ENCODE data around the gene PPP1R7. TPM values are rescaled to one million over a fixed set of nuclear protein-coding genes. Genes with fewer than 3 reads are reported as not detected.

The PPP1R7 gene
- total RNA-seq, 1 experiment from 2014 or later = 49.1 TPM

- peaks cover 7% of the 10 kb centered on the region for H3K4me1 Mint-ChIP-seq
- H3K27ac Mint-ChIP-seq = peak overlapping the region; percentile 64
- ATAC-seq (peak; percentile 32), DNase-seq (ENCODE audit: low spot score) (no peak)
- ChIA-PET POLR2A (interaction anchor here (0.5 kb wide), 1 partner anchor 17 kb away, joined by 5 read pairs; no protein-coding TSS in a partner anchor), CTCF (interaction anchor here (1.3 to 1.9 kb wide), 2 partner anchors 44 to 373 kb away, joined by 3 to 4 read pairs; no protein-coding TSS in a partner anchor)
- peak; percentile 46; the same call in 1 of the 2 replicates for TF ChIP-seq GABPB1 (CRISPR knock-in tag; IDR thresholded peaks at IDR 0.05)
- no peak for TF ChIP-seq NFE2L1 (CRISPR knock-in tag; IDR thresholded peaks at IDR 0.05)
- TF ChIP-seq ATF2 (CRISPR knock-in tag; IDR thresholded peaks at IDR 0.05; ENCODE audit: borderline replicate concordance, low read depth) = no peak
- no peak for TF ChIP-seq RELA (CRISPR knock-in tag; IDR thresholded peaks at IDR 0.05; ENCODE audit: borderline replicate concordance)
- TF ChIP-seq ELF4 (CRISPR knock-in tag; IDR thresholded peaks at IDR 0.05; ENCODE audit: low read depth) = no peak
- TF ChIP-seq TCF7 (CRISPR knock-in tag; IDR thresholded peaks at IDR 0.05; ENCODE audit: low read depth) = no peak
- TF ChIP-seq, protein P1, sequence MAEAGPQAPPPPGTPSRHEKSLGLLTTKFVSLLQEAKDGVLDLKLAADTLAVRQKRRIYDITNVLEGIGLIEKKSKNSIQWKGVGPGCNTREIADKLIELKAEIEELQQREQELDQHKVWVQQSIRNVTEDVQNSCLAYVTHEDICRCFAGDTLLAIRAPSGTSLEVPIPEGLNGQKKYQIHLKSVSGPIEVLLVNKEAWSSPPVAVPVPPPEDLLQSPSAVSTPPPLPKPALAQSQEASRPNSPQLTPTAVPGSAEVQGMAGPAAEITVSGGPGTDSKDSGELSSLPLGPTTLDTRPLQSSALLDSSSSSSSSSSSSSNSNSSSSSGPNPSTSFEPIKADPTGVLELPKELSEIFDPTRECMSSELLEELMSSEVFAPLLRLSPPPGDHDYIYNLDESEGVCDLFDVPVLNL (CRISPR knock-in tag; IDR thresholded peaks at IDR 0.05; ENCODE audit: borderline replicate concordance, low read depth) = no peak
- no peak for TF ChIP-seq RORB (CRISPR knock-in tag; IDR thresholded peaks at IDR 0.05)
- peaks cover 3% of the 10 kb centered on the region for H3K27me3 Mint-ChIP-seq (ENCODE audit: low read depth)
- H3K4me3 Mint-ChIP-seq = no peak overlapping the region
- H3K36me3 Mint-ChIP-seq = peaks cover 13% of the 10 kb centered on the region
- H3K9me3 Mint-ChIP-seq = peaks cover 4% of the 10 kb centered on the region; the same call in 1 of the 2 replicates
Observed at GRCh38 chr2:241224018-241224850, 74.0 kb downstream of the PPP1R7 start.

- TF ChIP-seq SOX15 (CRISPR knock-in tag; IDR thresholded peaks at IDR 0.05) (no peak), GABPB1 (CRISPR knock-in tag; IDR thresholded peaks at IDR 0.05) (no peak), NR2C2 (CRISPR knock-in tag; IDR thresholded peaks at IDR 0.05) (no peak), MXD4 (CRISPR knock-in tag; IDR thresholded peaks at IDR 0.05; ENCODE audit: borderline replicate concordance) (no peak), ZBTB43 (CRISPR knock-in tag; IDR thresholded peaks at IDR 0.05) (no peak), CREB1 (CRISPR knock-in tag; IDR thresholded peaks at IDR 0.05) (no peak), ELF4 (CRISPR knock-in tag; IDR thresholded peaks at IDR 0.05; ENCODE audit: low read depth) (no peak), NR3C1 (CRISPR knock-in tag; conservative IDR thresholded peaks at IDR 0.05; ENCODE audit: low read depth) (no peak), EMX1 (CRISPR knock-in tag; IDR thresholded peaks at IDR 0.05) (no peak), ZNF396 (CRISPR knock-in tag; IDR thresholded peaks at IDR 0.05; ENCODE audit: borderline replicate concordance) (no peak), SMAD3 (CRISPR knock-in tag; IDR thresholded peaks at IDR 0.05; ENCODE audit: borderline replicate concordance) (no peak), TP53 (CRISPR knock-in tag; IDR thresholded peaks at IDR 0.05) (no peak), ETV6 (CRISPR knock-in tag; IDR thresholded peaks at IDR 0.05) (no peak), ZNF232 (CRISPR knock-in tag; IDR thresholded peaks at IDR 0.05) (no peak), IRF1 (CRISPR knock-in tag; IDR thresholded peaks at IDR 0.05) (no peak)
- TF ChIP-seq, protein P2, sequence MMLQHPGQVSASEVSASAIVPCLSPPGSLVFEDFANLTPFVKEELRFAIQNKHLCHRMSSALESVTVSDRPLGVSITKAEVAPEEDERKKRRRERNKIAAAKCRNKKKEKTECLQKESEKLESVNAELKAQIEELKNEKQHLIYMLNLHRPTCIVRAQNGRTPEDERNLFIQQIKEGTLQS (CRISPR knock-in tag; conservative IDR thresholded peaks at IDR 0.05) = no peak
- TF ChIP-seq, protein P3, sequence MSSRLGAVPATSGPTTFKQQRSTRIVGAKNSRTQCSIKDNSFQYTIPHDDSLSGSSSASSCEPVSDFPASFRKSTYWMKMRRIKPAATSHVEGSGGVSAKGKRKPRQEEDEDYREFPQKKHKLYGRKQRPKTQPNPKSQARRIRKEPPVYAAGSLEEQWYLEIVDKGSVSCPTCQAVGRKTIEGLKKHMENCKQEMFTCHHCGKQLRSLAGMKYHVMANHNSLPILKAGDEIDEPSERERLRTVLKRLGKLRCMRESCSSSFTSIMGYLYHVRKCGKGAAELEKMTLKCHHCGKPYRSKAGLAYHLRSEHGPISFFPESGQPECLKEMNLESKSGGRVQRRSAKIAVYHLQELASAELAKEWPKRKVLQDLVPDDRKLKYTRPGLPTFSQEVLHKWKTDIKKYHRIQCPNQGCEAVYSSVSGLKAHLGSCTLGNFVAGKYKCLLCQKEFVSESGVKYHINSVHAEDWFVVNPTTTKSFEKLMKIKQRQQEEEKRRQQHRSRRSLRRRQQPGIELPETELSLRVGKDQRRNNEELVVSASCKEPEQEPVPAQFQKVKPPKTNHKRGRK (CRISPR knock-in tag; IDR thresholded peaks at IDR 0.05; ENCODE audit: borderline replicate concordance) = no peak
- H3K9me3 Mint-ChIP-seq = peaks cover 2% of the 10 kb centered on the region; the same call in 1 of the 2 replicates
- CTCF ChIA-PET = interaction anchor here (1.9 kb wide), 1 partner anchor 44 kb away, joined by 4 read pairs; no protein-coding TSS in a partner anchor
Observed at GRCh38 chr2:241224851-241225438, 74.7 kb downstream of the PPP1R7 start.

More at GRCh38 chr2:241224851-241225438, 74.7 kb downstream of the PPP1R7 start:
- no peak overlapping the region for H3K4me3 Mint-ChIP-seq
- ATAC-seq (no peak), DNase-seq (ENCODE audit: low spot score) (no peak)
- H3K27ac Mint-ChIP-seq = peak overlapping the region; percentile 64; the same call in 1 of the 2 replicates
- H3K4me1 Mint-ChIP-seq = peaks cover 2% of the 10 kb centered on the region; the same call in 1 of the 2 replicates
- POLR2A ChIA-PET = interaction anchor here (0.5 kb wide), 1 partner anchor 16 kb away, joined by 5 read pairs; no protein-coding TSS in a partner anchor
- H3K27me3 Mint-ChIP-seq (ENCODE audit: low read depth) = no peaks in the 10 kb centered on the region
- peaks cover 13% of the 10 kb centered on the region for H3K36me3 Mint-ChIP-seq

Data from WTC11 (cell line).